SK-N-MC (cell line): ENCODE results near the gene PEX10.

ENCODE experiments used
- EZH2 ChIP-seq: fragments of 200-600 bp; sonication (generic); IDR thresholded peaks from one replicate; pipeline ENCODE4 v1.6.1; 2017; ENCODE audit warnings: antibody characterized with exemption
- POLR2AphosphoS5 ChIP-seq: IDR thresholded peaks from 2 replicates; pipeline ENCODE4 v1.6.1; 2012; ENCODE audit warnings: mild to moderate bottlenecking, low read depth, low read length, borderline replicate concordance

DNA sequence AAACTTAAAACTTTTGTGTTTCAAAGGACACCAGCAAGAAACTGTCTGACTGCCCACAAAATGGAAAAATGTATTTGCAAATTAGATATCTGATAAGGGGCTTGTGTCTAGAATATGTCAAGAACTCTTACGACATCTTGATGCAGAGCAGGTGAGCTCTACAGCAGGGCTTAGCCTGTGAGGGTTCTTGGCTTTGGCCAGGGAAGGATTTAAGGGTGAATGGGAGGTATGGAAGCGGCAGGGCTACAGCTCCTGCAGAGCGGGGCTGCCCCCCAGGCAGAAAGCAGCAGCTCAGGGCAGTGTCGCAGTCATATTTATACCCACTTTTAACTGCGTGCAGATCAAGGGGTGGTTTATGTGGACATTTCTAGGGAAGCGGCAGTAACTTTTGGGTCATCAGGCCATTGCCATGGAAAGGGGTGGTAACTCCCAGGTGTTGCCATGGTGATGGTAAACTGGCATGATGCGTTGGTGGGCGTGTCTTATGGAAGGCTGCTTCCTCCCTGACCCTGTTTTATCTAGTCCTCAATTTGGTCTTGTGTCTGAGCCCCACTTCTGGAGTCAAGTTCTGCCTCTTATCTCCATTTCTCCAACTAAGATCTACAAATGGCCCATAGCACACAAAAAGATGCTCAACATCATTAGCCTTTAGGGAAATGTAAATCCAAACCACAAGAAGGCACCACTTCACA is 44.2 kb downstream of the PEX10 start:
- no peak for TF ChIP-seq EZH2
- TF ChIP-seq POLR2AphosphoS5: no peak
